H9 (cell line): ENCODE data around the gene ATN1. TPM values are rescaled to one million over a fixed set of nuclear protein-coding genes. Genes with fewer than 3 reads are reported as not detected.

Experiments
- DNase-seq: peaks from one replicate; pipeline ENCODE4 v3.0.0-alpha.2; 2017
- H2AFZ ChIP-seq: one replicate; pipeline ENCODE4 v1.6.1; 2013; ENCODE audit warnings: mild to moderate bottlenecking, low read length, control low read depth, moderate library complexity
- H2AK5ac ChIP-seq: 2 replicates; pipeline ENCODE4 v1.6.1; 2013; ENCODE audit warnings: low read length, control low read depth, mixed read lengths; ENCODE audit not compliant: insufficient read length
- H2BK120ac ChIP-seq: one replicate; pipeline ENCODE4 v1.6.1; 2013; ENCODE audit warnings: low read depth, mild to moderate bottlenecking, low read length, control low read depth, inconsistent platforms; ENCODE audit not compliant: poor library complexity, severe bottlenecking
- H2BK12ac ChIP-seq: 2 replicates; pipeline ENCODE4 v1.6.1; 2013; ENCODE audit warnings: low read length, control low read depth, mixed read lengths, low read depth; ENCODE audit not compliant: insufficient read length
- H2BK15ac ChIP-seq: 2 replicates; pipeline ENCODE4 v1.6.1; 2013; ENCODE audit warnings: low read depth, low read length, control low read depth
- H2BK20ac ChIP-seq: one replicate; pipeline ENCODE4 v1.6.1; 2013; ENCODE audit warnings: low read depth, mild to moderate bottlenecking, low read length, control low read depth, inconsistent platforms; ENCODE audit not compliant: poor library complexity, severe bottlenecking
- H2BK5ac ChIP-seq: 2 replicates; pipeline ENCODE4 v1.6.1; 2013; ENCODE audit warnings: low read length, control low read depth, mixed read lengths; ENCODE audit not compliant: insufficient read length
- H3K14ac ChIP-seq: 2 replicates; pipeline ENCODE4 v1.6.1; 2013; ENCODE audit warnings: low read length, control low read depth; ENCODE audit not compliant: insufficient read depth
- H3K18ac ChIP-seq: 2 replicates; pipeline ENCODE4 v1.6.1; 2013; ENCODE audit warnings: low read depth, mild to moderate bottlenecking, mixed read lengths, low read length, control low read depth; ENCODE audit not compliant: insufficient read length
- H3K23ac ChIP-seq: 2 replicates; pipeline ENCODE4 v1.6.1; 2013; ENCODE audit warnings: low read length, control low read depth, mixed read lengths, low read depth; ENCODE audit not compliant: insufficient read length
- H3K23me2 ChIP-seq: 2 replicates; pipeline ENCODE4 v1.6.1; 2013; ENCODE audit warnings: low read depth, mild to moderate bottlenecking, mixed read lengths, low read length, control low read depth; ENCODE audit not compliant: insufficient read length, poor library complexity, severe bottlenecking
- H3K27ac ChIP-seq: 2 replicates; pipeline ENCODE4 v1.5.1; 2013; ENCODE audit warnings: low read length, control low read depth, mixed read lengths, low read depth; ENCODE audit not compliant: insufficient read length
- H3K27me3 ChIP-seq: 2 replicates; pipeline ENCODE4 v1.6.1; 2013; ENCODE audit warnings: low read length, control low read depth, inconsistent platforms; ENCODE audit not compliant: insufficient read depth
- H3K4ac ChIP-seq: 2 replicates; pipeline ENCODE4 v1.6.1; 2013; ENCODE audit warnings: low read depth, mild to moderate bottlenecking, control low read depth, inconsistent platforms, low read length, moderate library complexity
- H3K4me1 ChIP-seq: 2 replicates; pipeline ENCODE4 v1.6.1; 2013; ENCODE audit warnings: low read length, control low read depth, inconsistent platforms; ENCODE audit not compliant: insufficient read depth
- H3K4me2 ChIP-seq: 2 replicates; pipeline ENCODE4 v1.6.1; 2013; ENCODE audit warnings: low read length, control low read depth, mixed read lengths; ENCODE audit not compliant: insufficient read length, insufficient read depth
- H3K56ac ChIP-seq: 2 replicates; pipeline ENCODE4 v1.6.1; 2013; ENCODE audit warnings: low read depth, mild to moderate bottlenecking, mixed read lengths, low read length, control low read depth; ENCODE audit not compliant: insufficient read length
- H3K79me1 ChIP-seq: 2 replicates; pipeline ENCODE4 v1.6.1; 2013; ENCODE audit warnings: low read depth, mild to moderate bottlenecking, moderate library complexity, low read length, control low read depth, inconsistent platforms; ENCODE audit not compliant: insufficient read depth, poor library complexity, severe bottlenecking
- H3K79me2 ChIP-seq: 2 replicates; pipeline ENCODE4 v1.6.1; 2013; ENCODE audit warnings: low read length, control low read depth, inconsistent platforms; ENCODE audit not compliant: insufficient read depth
- H3K9ac ChIP-seq: 2 replicates; pipeline ENCODE4 v1.6.1; 2013; ENCODE audit warnings: low read length, control low read depth, mixed read lengths; ENCODE audit not compliant: insufficient read length; ENCODE audit errors: extremely low read depth
- H3K9me3 ChIP-seq: one replicate; pipeline ENCODE4 v1.6.1; 2013; ENCODE audit warnings: low read depth, low read length, inconsistent platforms; ENCODE audit not compliant: control insufficient read depth
- H3T11ph ChIP-seq: one replicate; pipeline ENCODE4 v1.6.1; 2013; ENCODE audit warnings: mild to moderate bottlenecking, low read length, control low read depth, inconsistent platforms
- H4K20me1 ChIP-seq: one replicate; pipeline ENCODE4 v1.6.1; 2013; ENCODE audit not compliant: control insufficient read depth, insufficient read length, insufficient read depth
- H4K5ac ChIP-seq: 2 replicates; pipeline ENCODE4 v1.6.1; 2013; ENCODE audit warnings: low read depth, mild to moderate bottlenecking, mixed read lengths, low read length, control low read depth; ENCODE audit not compliant: insufficient read length
- H4K8ac ChIP-seq: replicated peaks from 2 replicates; pipeline ENCODE4 v1.6.1; 2013; ENCODE audit warnings: low read length, control low read depth, mixed read lengths, low read depth; ENCODE audit not compliant: insufficient read length
- H4K91ac ChIP-seq: 2 replicates; pipeline ENCODE4 v1.6.1; 2013; ENCODE audit warnings: low read depth, mild to moderate bottlenecking, moderate library complexity, mixed read lengths, low read length, control low read depth; ENCODE audit not compliant: insufficient read length
- H3K27ac Mint-ChIP-seq, 3 experiments: 2 replicates in 2 of 3; 3 replicates in 1 of 3; pipeline ENCODE4 v1.8.0; 2020 to 2021; ENCODE audit warnings: mixed read lengths in 3 of 3, mild to moderate bottlenecking in 1 of 3, moderate library complexity in 1 of 3
- H3K27me3 Mint-ChIP-seq: 2 replicates; pipeline ENCODE4 v1.8.0; 2021; ENCODE audit warnings: low read depth, mild to moderate bottlenecking, moderate library complexity, mixed read lengths
- H3K36me3 Mint-ChIP-seq, 3 experiments: 2 replicates in 2 of 3; 3 replicates in 1 of 3; pipeline ENCODE4 v1.8.0; 2020 to 2021; ENCODE audit warnings: low read depth in 3 of 3, mixed read lengths in 3 of 3; ENCODE audit not compliant: insufficient read depth in 1 of 3
- H3K4me1 Mint-ChIP-seq, 2 experiments: 2 replicates each; pipeline ENCODE4 v1.8.0; 2020; ENCODE audit warnings: mixed read lengths in 2 of 2
- H3K4me3 Mint-ChIP-seq, 2 experiments: 2 replicates in 1 of 2; 3 replicates in 1 of 2; pipeline ENCODE4 v1.8.0; 2020 to 2021; ENCODE audit warnings: mild to moderate bottlenecking in 2 of 2, mixed read lengths in 2 of 2, moderate library complexity in 1 of 2
- H3K9me3 Mint-ChIP-seq, 2 experiments: 2 replicates in 1 of 2; 3 replicates in 1 of 2; pipeline ENCODE4 v1.8.0; 2020; ENCODE audit warnings: mild to moderate bottlenecking in 2 of 2, mixed read lengths in 2 of 2, moderate library complexity in 1 of 2
- CTCF ChIP-seq: fragments of 200-600 bp; sonication (generic); conservative IDR thresholded peaks from 3 replicates; pipeline ENCODE4 v1.8.0; 2021; ENCODE audit warnings: antibody characterized with exemption, mild to moderate bottlenecking
- WGBS: extraction: QIAGEN DNeasy Blood & Tissue Kit; methylation state at CpG from one replicate; pipeline ENCODE4 v1.1.7; 2013; ENCODE audit warnings: missing lambda C conversion rate, low lambda C conversion rate, mixed read lengths; ENCODE audit not compliant: insufficient read length; ENCODE audit errors: extremely low coverage; 5-methylcytosine and 5-hydroxymethylcytosine counted together
- total RNA-seq: library from RNA; stranded (reverse); gene quantifications from 2 replicates; pipeline ENCODE4 v1.2.1, GENCODE V29; 2021

ATN1 gene
- total RNA-seq, 1 experiment from 2014 or later: 103 TPM

DNA sequence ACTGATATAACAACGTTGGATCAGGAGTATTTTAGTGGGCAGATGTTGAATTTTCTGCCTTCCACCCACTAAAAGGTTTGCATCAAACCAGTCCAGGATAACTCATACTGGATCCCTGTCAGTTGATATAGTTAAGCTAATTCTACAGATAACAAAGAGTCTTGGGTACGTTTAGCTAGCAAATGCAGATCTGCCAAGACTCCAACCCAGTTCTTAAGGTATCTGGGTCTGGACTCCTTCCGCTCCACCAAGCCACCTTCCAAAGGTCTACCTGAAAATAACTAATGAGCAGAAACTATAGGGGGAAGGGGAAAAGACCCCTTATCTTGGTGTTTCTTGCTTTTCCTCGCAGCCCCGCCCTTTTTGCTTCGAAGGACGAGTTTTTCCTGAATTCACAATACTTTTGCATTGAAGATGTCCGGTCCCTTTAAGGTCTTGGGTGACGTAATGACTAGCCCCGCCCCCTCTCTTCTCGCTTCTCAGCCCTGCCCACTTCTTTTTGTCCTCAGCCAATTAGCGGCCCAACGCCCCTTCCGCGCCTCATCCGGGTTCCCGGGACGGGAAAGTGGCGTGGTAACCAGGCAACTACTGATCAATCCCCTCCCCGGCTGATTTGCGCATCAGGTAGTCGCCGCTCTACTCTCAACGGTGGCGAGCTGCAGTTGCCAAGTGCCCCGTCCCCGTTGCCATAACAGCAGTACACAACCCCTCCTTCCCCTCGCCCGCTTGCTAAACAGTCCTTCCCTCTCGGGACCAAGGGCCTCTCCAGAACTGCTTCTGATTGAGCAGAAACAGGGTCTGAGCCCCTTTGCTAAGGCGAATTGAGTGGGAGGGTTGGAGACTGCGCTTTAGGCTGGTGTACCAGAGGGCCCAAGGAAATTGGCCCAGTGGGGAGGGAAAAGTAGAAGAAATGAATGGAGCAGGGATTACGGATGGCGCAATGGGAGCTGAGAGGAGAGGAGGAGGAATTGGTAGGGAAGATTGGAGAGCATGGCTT lies 23.2 kb upstream of the ATN1 start, which contains the start of gene LRRC23:
Gene LRRC23, plus strand, starts transcription at position 543 of the 997 bp plus-strand sequence. CDS start 812 bp downstream, outside the sequence.
- Histone ChIP-seq H4K20me1 (peaks cover 2% of the 10 kb centered on the region), H3T11ph (peak within 1 kb of the TSS; percentile 63), H3K18ac (peak within 1 kb of the TSS; percentile 95), H3K9ac (peak within 1 kb of the TSS; percentile 43), H2BK20ac (no peak within 1 kb of the TSS), H3K27me3 (no peaks in the 10 kb centered on the region; the same call in 1 of the 2 replicates), H4K8ac (no peak within 1 kb of the TSS), H3K79me2 (no peaks in the 10 kb centered on the region), H4K5ac (no peak within 1 kb of the TSS), H3K27ac (no peak within 1 kb of the TSS), H2BK5ac (no peak within 1 kb of the TSS), H3K14ac (peak within 1 kb of the TSS; percentile 98), H2AK5ac (no peak within 1 kb of the TSS), H2BK120ac (peak within 1 kb of the TSS; percentile 94), H2BK15ac (no peak within 1 kb of the TSS; the same call in 1 of the 2 replicates), H3K56ac (no peak within 1 kb of the TSS), H3K23me2 (peaks cover 3% of the 10 kb centered on the region), H4K91ac (peak within 1 kb of the TSS; percentile 91), H3K4me1 (peaks cover 2% of the 10 kb centered on the region; the same call in 1 of the 2 replicates), H2AFZ (no peak within 1 kb of the TSS), H3K4ac (peak within 1 kb of the TSS; percentile 52), H3K79me1 (no peaks in the 10 kb centered on the region), H3K9me3 (no peaks in the 10 kb centered on the region), H3K4me2 (peak within 1 kb of the TSS; percentile 81), H3K23ac (no peak within 1 kb of the TSS), H2BK12ac (peak within 1 kb of the TSS; percentile 92)
- H3K4me1 Mint-ChIP-seq: peaks cover 4 to 14% of the 10 kb centered on the region in 2 experiments
- no peaks in the 10 kb centered on the region for H3K36me3 Mint-ChIP-seq
- no CpG with 5 or more reads among the region's 34 CpGs for WGBS
- H3K27ac Mint-ChIP-seq: peak within 1 kb of the TSS in 1 of 3 experiments; percentile 17; a peak in 3 of 7 replicates
- no peak within 1 kb of the TSS for H3K4me3 Mint-ChIP-seq
- no peaks in the 10 kb centered on the region for H3K9me3 Mint-ChIP-seq
- no peak for TF ChIP-seq CTCF
- H3K27me3 Mint-ChIP-seq: peaks cover 7% of the 10 kb centered on the region
- peak; percentile 100 for DNase-seq
